ENCODE data around the gene UBASH3B.

The UBASH3B gene

GRCh38 chr11:122745111-122745510 is 89.6 kb downstream of the UBASH3B start:
- Histone ChIP-seq H3K4me2 (ENCODE audit: low read depth, low read length) (no peak overlapping the region; the same call in 1 of the 2 replicates), H3K4me1 (ENCODE audit: low read length) (peaks cover 66% of the 10 kb centered on the region), H3K9me2 (replicated peaks; ENCODE audit: insufficient read depth, low read length) (no peaks in the 10 kb centered on the region), H3K4me3 (ENCODE audit: low read length) (no peak overlapping the region), H2AFZ (ENCODE audit: low read length) (no peak overlapping the region), H3K79me2 (ENCODE audit: low read length) (peaks cover 4% of the 10 kb centered on the region; the same call in 1 of the 2 replicates), H3K9me3 (replicated peaks; ENCODE audit: insufficient read depth, low read length) (no peaks in the 10 kb centered on the region), H3F3A (ENCODE audit: insufficient read depth, low read length) (peaks cover 44% of the 10 kb centered on the region), H4K20me1 (ENCODE audit: insufficient read depth, low read length) (no peaks in the 10 kb centered on the region), H3K9ac (ENCODE audit: low read length) (peak overlapping the region; percentile 55; the same call in 1 of the 2 replicates), H3K27ac (ENCODE audit: low read length) (peak overlapping the region; percentile 97), H3K27me3 (replicated peaks; ENCODE audit: insufficient read depth, low read length) (no peaks in the 10 kb centered on the region), H3K36me3 (replicated peaks; ENCODE audit: insufficient read depth, low read length) (no peaks in the 10 kb centered on the region)
- DNase-seq = no peak
- no peak for TF ChIP-seq EZH2 (optimal IDR thresholded peaks at IDR 0.05; ENCODE audit: low read depth, low read length)
- no peak for TF ChIP-seq EZH2phosphoT487 (IDR thresholded peaks at IDR 0.05; ENCODE audit: low read length)
- TF ChIP-seq CTCF (IDR thresholded peaks at IDR 0.05; ENCODE audit: low read length) = no peak

GRCh38 chr11:122746050-122746478 is 90.5 kb downstream of the UBASH3B start:
- H3K27me3 ChIP-seq (replicated peaks; ENCODE audit: insufficient read depth, low read length) = no peaks in the 10 kb centered on the region
- peak overlapping the region; percentile 48 for H2AFZ ChIP-seq (ENCODE audit: low read length)
- peak; percentile 85 for DNase-seq
- peaks cover 4% of the 10 kb centered on the region; the same call in 1 of the 2 replicates for H3K79me2 ChIP-seq (ENCODE audit: low read length)
- peak overlapping the region; percentile 55 for H3K9ac ChIP-seq (ENCODE audit: low read length)
- TF ChIP-seq CTCF (IDR thresholded peaks at IDR 0.05; ENCODE audit: low read length) (no peak), EZH2 (optimal IDR thresholded peaks at IDR 0.05; ENCODE audit: low read depth, low read length) (no peak), EZH2phosphoT487 (IDR thresholded peaks at IDR 0.05; ENCODE audit: low read length) (no peak)
- peak overlapping the region; percentile 62 for H3K4me2 ChIP-seq (ENCODE audit: low read depth, low read length)
- no peak overlapping the region for H3K4me3 ChIP-seq (ENCODE audit: low read length)
- no peaks in the 10 kb centered on the region for H3K9me2 ChIP-seq (replicated peaks; ENCODE audit: insufficient read depth, low read length)
- no peaks in the 10 kb centered on the region for H3K9me3 ChIP-seq (replicated peaks; ENCODE audit: insufficient read depth, low read length)
- H3K4me1 ChIP-seq (ENCODE audit: low read length) = peaks cover 72% of the 10 kb centered on the region
- H3K36me3 ChIP-seq (replicated peaks; ENCODE audit: insufficient read depth, low read length) = no peaks in the 10 kb centered on the region
- H3F3A ChIP-seq (ENCODE audit: insufficient read depth, low read length) = peaks cover 44% of the 10 kb centered on the region
- H4K20me1 ChIP-seq (ENCODE audit: insufficient read depth, low read length) = no peaks in the 10 kb centered on the region
- H3K27ac ChIP-seq (ENCODE audit: low read length) = peak overlapping the region; percentile 97

GRCh38 chr11:122746611-122747244 is 91.2 kb downstream of the UBASH3B start:
- peaks cover 72% of the 10 kb centered on the region for H3K4me1 ChIP-seq (ENCODE audit: low read length)
- H3K9ac ChIP-seq (ENCODE audit: low read length) = peak overlapping the region; percentile 37; the same call in 1 of the 2 replicates
- no peaks in the 10 kb centered on the region for H3K36me3 ChIP-seq (replicated peaks; ENCODE audit: insufficient read depth, low read length)
- no peak for TF ChIP-seq EZH2 (optimal IDR thresholded peaks at IDR 0.05; ENCODE audit: low read depth, low read length)
- TF ChIP-seq EZH2phosphoT487 (IDR thresholded peaks at IDR 0.05; ENCODE audit: low read length) = no peak
- no peak for TF ChIP-seq CTCF (IDR thresholded peaks at IDR 0.05; ENCODE audit: low read length)
- no peaks in the 10 kb centered on the region for H3K9me3 ChIP-seq (replicated peaks; ENCODE audit: insufficient read depth, low read length)
- H3F3A ChIP-seq (ENCODE audit: insufficient read depth, low read length) = peaks cover 44% of the 10 kb centered on the region
- peaks cover 4% of the 10 kb centered on the region; the same call in 1 of the 2 replicates for H3K79me2 ChIP-seq (ENCODE audit: low read length)
- no peak overlapping the region for H2AFZ ChIP-seq (ENCODE audit: low read length)
- no peaks in the 10 kb centered on the region for H3K27me3 ChIP-seq (replicated peaks; ENCODE audit: insufficient read depth, low read length)
- H3K4me3 ChIP-seq (ENCODE audit: low read length) = no peak overlapping the region
- no peaks in the 10 kb centered on the region for H3K9me2 ChIP-seq (replicated peaks; ENCODE audit: insufficient read depth, low read length)
- no peak for DNase-seq
- H3K4me2 ChIP-seq (ENCODE audit: low read depth, low read length) = peak overlapping the region; percentile 62; the same call in 1 of the 2 replicates
- H3K27ac ChIP-seq (ENCODE audit: low read length) = peak overlapping the region; percentile 97
- no peaks in the 10 kb centered on the region for H4K20me1 ChIP-seq (ENCODE audit: insufficient read depth, low read length)

Measured in MM.1S (cell line).